ENCODE measurements around the gene SFXN4.
"Not testable (repeated sequence)": the region's sequence is repeated elsewhere in the genome, so short reads cannot be mapped to it uniquely, and the experiment has no call there.

The SFXN4 gene

GRCh38 chr10:119113751-119114732, 51.5 kb downstream of the SFXN4 start:
- no peaks in the 10 kb centered on the region for H3K9me3 ChIP-seq
- H4K20me1 ChIP-seq, result no peaks in the 10 kb centered on the region
- no peaks in the 10 kb centered on the region for H3K27me3 ChIP-seq
- H3K4me3 ChIP-seq, result no peak overlapping the region
- no peak overlapping the region for H3K9ac ChIP-seq
- H3K27ac ChIP-seq, result no peak overlapping the region
- H3K36me3 ChIP-seq, result peaks cover 84% of the 10 kb centered on the region
- H3K4me2 ChIP-seq, result no peak overlapping the region
- H3K4me1 ChIP-seq, result peaks cover 7% of the 10 kb centered on the region
- no peak for TF ChIP-seq Cebpa-rat (IDR thresholded peaks at IDR 0.05)

- Histone ChIP-seq H3K4me2 (no peak overlapping the region), H3K9me3 (no peaks in the 10 kb centered on the region), H3K4me1 (peaks cover 7% of the 10 kb centered on the region), H3K4me3 (no peak overlapping the region), H3K27me3 (no peaks in the 10 kb centered on the region), H3K9ac (no peak overlapping the region), H3K27ac (no peak overlapping the region), H3K36me3 (peaks cover 81% of the 10 kb centered on the region), H4K20me1 (no peaks in the 10 kb centered on the region)
- TF ChIP-seq Cebpa-rat (IDR thresholded peaks at IDR 0.05), result no peak
Measured at GRCh38 chr10:119112056-119112455, 53.5 kb downstream of the SFXN4 start.

GRCh38 chr10:119107771-119108170, 57.7 kb downstream of the SFXN4 start:
- not testable (repeated sequence) for H3K4me2 ChIP-seq, H3K9ac ChIP-seq, H3K27me3 ChIP-seq, H3K9me3 ChIP-seq, H3K27ac ChIP-seq, H3K4me3 ChIP-seq
- H3K36me3 ChIP-seq, result peaks cover 52% of the 10 kb centered on the region
- 0 out of 2 replicates have a peak, but pooled peaks cover 15% of the 10 kb centered on the region for H4K20me1 ChIP-seq
- peaks cover 15% of the 10 kb centered on the region for H3K4me1 ChIP-seq

GRCh38 chr10:119107106-119107505, 58.4 kb downstream of the SFXN4 start:
- not testable (repeated sequence) for H3K4me2 ChIP-seq, H3K9me3 ChIP-seq, H3K9ac ChIP-seq, H3K27ac ChIP-seq, H3K27me3 ChIP-seq, H3K4me3 ChIP-seq
- Histone ChIP-seq H3K36me3 (peaks cover 45% of the 10 kb centered on the region), H3K4me1 (peaks cover 20% of the 10 kb centered on the region), H4K20me1 (0 out of 2 replicates have a peak, but pooled peaks cover 15% of the 10 kb centered on the region)

GRCh38 chr10:119105899-119106298, 59.6 kb downstream of the SFXN4 start:
- H3K9me3 ChIP-seq, H3K4me3 ChIP-seq, H3K27me3 ChIP-seq, H3K9ac ChIP-seq, H3K27ac ChIP-seq: not testable (repeated sequence)
- Histone ChIP-seq H3K4me2 (peak overlapping the region; percentile 99), H3K36me3 (peaks cover 36% of the 10 kb centered on the region), H4K20me1 (0 out of 2 replicates have a peak, but pooled peaks cover 15% of the 10 kb centered on the region), H3K4me1 (peaks cover 26% of the 10 kb centered on the region)

GRCh38 chr10:119105155-119105554, 60.4 kb downstream of the SFXN4 start:
- H3K4me2 ChIP-seq, result peak overlapping the region; percentile 99
- H4K20me1 ChIP-seq, result 0 out of 2 replicates have a peak, but pooled peaks cover 15% of the 10 kb centered on the region
- no peak for TF ChIP-seq Cebpa-rat (IDR thresholded peaks at IDR 0.05)
- no peak overlapping the region for H3K27ac ChIP-seq
- H3K4me3 ChIP-seq, result peak overlapping the region; percentile 87
- no peaks in the 10 kb centered on the region for H3K9me3 ChIP-seq
- peak overlapping the region; percentile 82; the same call in 1 of the 2 replicates for H3K9ac ChIP-seq
- no peaks in the 10 kb centered on the region for H3K27me3 ChIP-seq
- peaks cover 28% of the 10 kb centered on the region for H3K36me3 ChIP-seq
- peaks cover 26% of the 10 kb centered on the region for H3K4me1 ChIP-seq

- Histone ChIP-seq H3K4me3 (peak overlapping the region; percentile 87), H3K4me2 (peak overlapping the region; percentile 99), H3K27ac (peak overlapping the region; percentile 74), H3K4me1 (peaks cover 26% of the 10 kb centered on the region), H4K20me1 (0 out of 2 replicates have a peak, but pooled peaks cover 15% of the 10 kb centered on the region), H3K9ac (peak overlapping the region; percentile 82), H3K9me3 (no peaks in the 10 kb centered on the region), H3K27me3 (no peaks in the 10 kb centered on the region), H3K36me3 (peaks cover 23% of the 10 kb centered on the region)
- no peak for TF ChIP-seq Cebpa-rat (IDR thresholded peaks at IDR 0.05)
Measured at GRCh38 chr10:119104654-119105015, 60.9 kb downstream of the SFXN4 start.

GRCh38 chr10:119103903-119104653, 61.4 kb downstream of the SFXN4 start, which contains the start of gene DENND10:
Gene DENND10, plus strand, starts transcription at chr10:119104113. Its CDS starts 30 bp downstream, at chr10:119104143.
- Histone ChIP-seq H3K27me3 (no peaks in the 10 kb centered on the region), H3K9ac (peak within 1 kb of the TSS; percentile 82), H3K4me2 (peak within 1 kb of the TSS; percentile 99), H3K4me3 (peak within 1 kb of the TSS; percentile 87), H3K36me3 (peaks cover 17% of the 10 kb centered on the region), H3K27ac (peak within 1 kb of the TSS; percentile 74), H3K9me3 (no peaks in the 10 kb centered on the region), H3K4me1 (peaks cover 26% of the 10 kb centered on the region), H4K20me1 (0 out of 2 replicates have a peak, but pooled peaks cover 15% of the 10 kb centered on the region)
- no peak for TF ChIP-seq Cebpa-rat (IDR thresholded peaks at IDR 0.05)

GRCh38 chr10:119103241-119103902, 62.1 kb downstream of the SFXN4 start:
- Histone ChIP-seq H3K4me2 (no peak overlapping the region), H3K4me1 (peaks cover 26% of the 10 kb centered on the region), H4K20me1 (0 out of 2 replicates have a peak, but pooled peaks cover 15% of the 10 kb centered on the region), H3K36me3 (peaks cover 10% of the 10 kb centered on the region), H3K9me3 (no peaks in the 10 kb centered on the region), H3K9ac (no peak overlapping the region), H3K27me3 (no peaks in the 10 kb centered on the region), H3K4me3 (no peak overlapping the region), H3K27ac (no peak overlapping the region)
- TF ChIP-seq Cebpa-rat (IDR thresholded peaks at IDR 0.05), result no peak
